HG02884 (cell line): ENCODE results near the gene NAGLU.

Source experiments
- ATAC-seq: cut with Tn5 transposase; IDR thresholded peaks from one replicate; pipeline ENCODE4 v1.9.1; 2021; ENCODE audit warnings: mild to moderate bottlenecking, moderate library complexity; ENCODE audit not compliant: unreplicated experiment

NAGLU gene

DNA sequence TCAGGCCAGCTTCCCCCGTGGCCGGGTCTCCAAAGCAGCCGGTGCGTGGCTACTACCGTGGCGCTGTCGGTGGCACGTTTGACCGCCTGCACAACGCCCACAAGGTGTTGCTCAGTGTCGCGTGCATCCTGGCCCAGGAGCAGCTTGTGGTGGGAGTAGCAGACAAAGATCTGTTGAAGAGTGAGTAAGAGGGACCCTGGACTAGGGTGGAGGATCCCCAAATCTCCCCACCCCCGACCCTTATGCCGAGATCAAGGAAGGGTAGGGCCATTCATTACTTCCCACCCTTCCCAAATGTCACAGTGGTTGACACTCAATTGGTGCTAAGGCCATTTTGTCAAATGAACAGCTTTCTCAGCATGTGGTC lies 27.1 kb downstream of the NAGLU start:
- no peak for ATAC-seq

DNA sequence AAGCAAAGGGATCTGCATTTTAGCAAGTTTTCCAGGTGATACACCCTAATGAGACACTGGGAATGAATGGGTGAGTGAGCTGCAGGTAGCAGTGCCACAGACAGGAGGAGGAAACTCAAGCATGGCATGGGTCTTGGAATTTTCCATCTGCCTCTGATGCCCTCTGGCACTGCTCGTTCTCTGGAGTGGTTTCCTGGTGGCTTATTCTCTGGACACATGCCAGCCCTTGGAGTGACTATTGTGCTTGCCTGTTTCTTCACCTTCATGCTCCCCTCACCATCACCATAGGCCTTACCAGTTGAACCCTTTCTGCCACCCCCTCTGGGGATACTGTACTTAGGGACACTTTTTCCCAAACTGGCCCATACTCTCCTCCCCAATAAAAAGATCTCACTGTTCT lies 27.5 kb downstream of the NAGLU start:
- ATAC-seq: no peak

DNA sequence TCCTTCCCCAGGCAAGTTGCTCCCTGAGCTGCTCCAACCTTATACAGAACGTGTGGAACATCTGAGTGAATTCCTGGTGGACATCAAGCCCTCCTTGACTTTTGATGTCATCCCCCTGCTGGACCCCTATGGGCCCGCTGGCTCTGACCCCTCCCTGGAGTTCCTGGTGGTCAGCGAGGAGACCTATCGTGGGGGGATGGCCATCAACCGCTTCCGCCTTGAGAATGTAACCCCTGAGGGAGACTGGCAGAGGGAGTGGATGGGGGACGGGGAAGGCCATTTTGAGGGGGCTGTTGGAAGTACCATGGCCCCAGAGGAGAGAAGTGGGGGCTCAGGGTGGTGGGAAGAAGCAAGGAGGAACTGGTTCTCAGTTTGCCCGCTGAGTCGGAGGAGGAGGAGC lies 27.9 kb downstream of the NAGLU start:
- ATAC-seq: no peak

DNA sequence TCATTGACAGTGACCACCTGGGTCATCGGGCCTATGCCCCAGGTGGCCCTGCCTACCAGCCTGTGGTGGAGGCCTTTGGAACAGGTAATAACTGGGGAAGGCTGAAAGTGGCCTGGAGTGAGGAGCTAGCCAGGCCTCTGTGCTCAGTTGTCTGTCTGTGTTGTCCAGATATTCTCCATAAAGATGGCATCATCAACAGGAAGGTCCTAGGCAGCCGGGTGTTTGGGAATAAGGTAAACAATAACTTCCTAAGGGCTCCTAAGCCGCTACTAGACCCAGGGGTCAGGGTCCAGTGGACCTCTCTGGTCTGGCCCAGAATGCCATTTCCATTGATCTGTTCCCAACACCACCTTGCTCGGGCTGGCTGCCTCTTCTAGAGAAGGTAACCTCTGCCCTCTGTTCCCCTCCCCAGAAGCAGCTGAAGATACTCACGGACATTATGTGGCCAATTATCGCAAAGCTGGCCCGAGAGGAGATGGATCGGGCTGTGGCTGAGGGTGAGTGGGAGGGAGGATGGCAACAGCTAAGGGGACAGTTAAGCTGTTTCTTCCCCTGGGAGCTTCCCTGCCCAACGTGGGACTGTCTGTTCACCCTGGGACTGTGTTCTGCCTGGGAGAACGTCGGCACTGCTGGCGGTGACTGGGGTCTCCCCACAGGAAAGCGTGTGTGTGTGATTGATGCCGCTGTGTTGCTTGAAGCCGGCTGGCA lies 28.9 kb downstream of the NAGLU start:
- ATAC-seq: no peak

DNA sequence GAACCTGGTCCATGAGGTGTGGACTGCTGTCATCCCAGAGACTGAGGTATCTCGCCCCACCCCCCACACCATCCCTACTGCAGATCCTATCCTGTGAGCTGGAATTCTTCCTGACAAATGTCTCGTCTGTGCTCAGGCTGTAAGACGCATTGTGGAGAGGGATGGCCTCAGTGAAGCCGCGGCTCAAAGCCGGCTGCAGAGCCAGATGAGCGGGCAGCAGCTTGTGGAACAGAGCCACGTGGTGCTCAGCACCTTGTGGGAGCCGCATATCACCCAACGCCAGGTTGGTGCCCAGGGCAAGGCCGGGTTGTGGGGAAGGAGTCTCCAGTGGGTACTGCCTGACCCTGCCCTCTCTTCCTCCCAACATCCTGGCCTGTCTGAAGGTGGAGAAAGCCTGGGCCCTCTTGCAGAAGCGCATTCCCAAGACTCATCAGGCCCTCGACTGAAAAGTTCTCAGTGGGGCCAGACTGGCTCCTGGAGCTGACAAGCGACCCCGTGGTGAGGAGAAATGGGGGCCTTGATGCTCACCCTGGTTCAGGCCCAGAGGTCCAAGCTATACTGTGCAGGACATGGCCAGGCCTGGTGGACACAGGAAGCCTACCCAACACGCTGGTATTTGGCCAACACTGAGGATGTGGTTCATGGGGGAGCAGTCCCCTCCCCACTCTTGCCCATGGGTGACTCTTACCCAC lies 29.6 kb downstream of the NAGLU start:
- ATAC-seq: no peak

DNA sequence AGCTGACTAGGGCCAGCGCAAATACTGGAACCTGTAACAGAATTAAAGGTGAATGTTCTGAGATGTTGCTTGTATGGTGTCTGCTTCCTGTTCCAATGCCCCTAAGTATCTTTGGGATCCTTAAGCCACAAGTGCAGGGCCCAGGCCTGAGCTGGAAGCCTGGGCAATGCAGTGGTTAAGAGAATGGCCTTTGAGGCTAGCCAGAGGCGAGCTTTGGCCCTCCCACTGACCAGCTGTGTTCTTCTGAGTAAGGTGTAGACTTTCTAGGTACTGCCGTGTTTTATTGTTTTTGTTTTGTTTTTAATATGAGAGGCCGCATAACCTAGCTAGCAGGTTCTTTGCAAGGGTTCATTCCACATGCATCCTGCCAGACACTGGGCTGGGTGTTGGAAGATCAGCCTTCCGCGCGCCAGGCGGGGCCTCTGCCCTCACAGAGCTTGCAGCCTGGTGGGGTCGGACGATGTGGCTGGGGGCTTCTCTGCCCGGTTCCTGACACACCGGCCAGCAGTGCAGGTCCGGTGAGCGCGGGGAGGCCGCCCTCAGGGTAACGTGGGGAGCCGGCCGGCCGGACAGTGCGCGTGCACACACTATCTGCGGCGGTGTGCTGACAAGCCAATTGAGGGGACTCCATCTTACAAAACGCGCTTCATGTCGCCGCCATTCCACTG lies 30.3 kb downstream of the NAGLU start:
- ATAC-seq: no peak

DNA sequence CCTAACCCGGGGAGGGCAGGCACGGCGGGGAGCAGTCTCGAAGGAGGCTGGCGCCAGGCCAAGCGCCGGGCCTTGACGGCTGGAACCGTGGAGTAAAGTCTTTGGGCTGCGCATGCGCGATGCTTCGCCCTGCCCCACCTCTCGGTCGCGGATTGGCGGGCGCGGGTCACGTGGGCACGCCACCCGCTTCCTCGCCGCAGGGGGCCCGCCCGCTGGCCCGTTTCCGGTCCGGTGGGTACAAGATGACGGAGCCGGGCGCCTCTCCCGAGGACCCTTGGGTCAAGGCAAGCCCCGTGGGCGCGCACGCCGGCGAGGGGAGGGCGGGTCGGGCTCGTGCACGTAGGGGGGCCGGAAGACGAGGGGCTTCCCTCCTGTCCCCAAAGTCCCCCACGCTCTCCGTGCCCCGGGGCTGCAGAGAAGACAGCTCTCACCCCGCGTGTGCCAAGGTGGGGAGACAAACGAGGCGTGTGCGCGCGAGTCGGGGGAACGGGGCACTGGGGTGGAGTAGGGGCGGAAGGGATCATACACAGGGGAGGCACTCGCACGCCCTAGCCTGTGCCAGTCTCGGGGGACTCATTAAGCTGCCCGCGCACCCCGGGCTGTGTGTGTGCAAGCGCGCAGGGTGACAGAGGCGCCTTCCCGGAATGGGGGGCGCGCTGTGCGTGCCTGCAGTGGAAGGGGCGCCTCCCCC lies 31.0 kb downstream of the NAGLU start, which contains the start of gene MLX:
MLX (plus strand) TSS at position 218 of the 691 bp plus-strand sequence; CDS start at position 243, 25 bp downstream.
- ATAC-seq: peak; percentile 41

DNA sequence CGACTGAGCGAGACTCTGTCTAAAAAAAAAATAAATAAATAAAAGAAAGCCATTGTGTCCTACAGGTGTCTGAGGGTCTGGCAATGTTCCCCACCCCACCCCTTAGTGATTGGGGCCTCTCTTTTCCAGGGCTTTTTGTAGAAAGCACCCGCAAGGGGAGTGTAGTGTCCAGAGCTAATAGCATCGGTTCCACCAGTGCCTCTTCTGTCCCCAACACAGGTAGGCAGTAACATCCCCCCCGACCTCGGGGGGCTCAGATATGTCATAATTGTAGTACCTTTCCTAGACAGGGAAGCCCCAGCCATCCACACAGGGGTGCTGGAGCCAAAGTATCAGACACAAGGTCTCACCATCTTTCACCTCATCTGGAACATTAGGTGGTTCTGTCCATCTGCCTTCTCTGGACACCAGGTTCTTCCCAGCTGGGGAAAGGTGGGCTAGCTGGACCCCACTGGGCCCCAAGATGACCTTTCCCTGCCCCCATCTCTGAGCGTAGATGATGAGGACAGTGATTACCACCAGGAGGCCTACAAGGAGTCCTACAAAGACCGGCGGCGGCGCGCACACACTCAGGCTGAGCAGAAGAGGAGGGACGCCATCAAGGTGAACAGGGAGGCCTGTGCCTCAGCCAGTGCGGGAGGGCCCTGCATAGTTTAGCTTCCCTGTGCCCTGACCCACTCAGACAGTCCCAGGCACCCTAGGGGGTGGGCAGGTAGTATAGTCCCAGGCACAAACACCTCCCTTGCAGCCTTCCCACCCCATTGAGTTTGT lies 32.5 kb downstream of the NAGLU start:
- no peak for ATAC-seq

DNA sequence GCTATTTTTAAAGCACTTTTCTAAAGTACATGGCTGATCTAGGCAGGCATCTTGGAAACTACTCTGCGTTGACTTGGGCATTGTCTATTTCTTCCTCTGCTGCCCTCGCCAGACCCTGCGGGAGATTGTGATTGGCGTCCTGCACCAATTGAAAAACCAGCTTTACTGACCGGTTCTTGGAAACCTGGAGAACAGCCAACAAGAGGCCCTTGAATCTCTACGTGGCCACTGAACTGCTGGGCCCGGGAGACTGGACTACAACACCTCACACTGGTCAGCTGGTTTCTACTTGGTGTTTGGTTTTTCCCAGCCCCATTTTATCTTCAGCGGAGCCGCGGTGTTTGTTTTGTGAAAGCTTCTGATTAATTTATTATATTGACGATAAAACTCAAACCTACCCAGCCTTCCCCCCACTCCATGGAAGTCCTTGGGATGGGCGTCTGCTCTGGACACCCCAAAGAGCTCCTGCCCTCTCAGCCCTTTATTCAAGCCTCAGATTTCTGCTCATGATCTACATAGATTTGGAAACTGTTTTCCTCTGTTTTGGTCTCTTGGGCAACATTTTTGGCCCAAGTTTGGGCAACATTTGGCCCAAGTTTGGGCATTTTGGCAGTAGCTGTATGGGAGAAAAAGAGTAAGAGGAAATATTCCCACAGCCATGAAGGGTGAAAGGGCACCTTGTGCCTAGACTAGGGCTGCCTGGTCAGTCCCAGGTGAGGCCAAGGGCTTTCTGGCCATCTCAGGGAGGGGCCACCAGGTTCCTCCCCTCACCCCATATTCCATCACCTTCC lies 35.6 kb downstream of the NAGLU start:
- no peak for ATAC-seq

DNA sequence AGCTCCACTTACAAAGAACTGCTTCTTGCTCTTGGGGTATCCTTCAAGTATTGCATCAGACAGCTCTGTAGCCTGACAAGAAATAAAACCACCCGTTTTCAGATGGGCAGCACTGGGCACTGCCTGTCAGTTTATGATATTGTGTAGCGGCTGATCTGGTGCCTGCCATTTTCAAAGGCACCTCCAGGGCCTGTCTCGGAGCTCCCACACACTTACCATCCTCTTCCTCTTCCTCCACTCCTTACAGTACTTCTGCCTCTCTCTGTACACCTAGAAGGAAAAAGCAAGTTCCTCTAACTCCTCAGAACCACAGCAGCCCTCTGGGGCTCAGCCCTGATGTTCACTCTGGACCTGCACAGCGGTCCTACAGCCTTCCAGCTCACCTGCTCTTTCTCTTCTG lies 37.1 kb downstream of the NAGLU start:
- ATAC-seq: no peak

DNA sequence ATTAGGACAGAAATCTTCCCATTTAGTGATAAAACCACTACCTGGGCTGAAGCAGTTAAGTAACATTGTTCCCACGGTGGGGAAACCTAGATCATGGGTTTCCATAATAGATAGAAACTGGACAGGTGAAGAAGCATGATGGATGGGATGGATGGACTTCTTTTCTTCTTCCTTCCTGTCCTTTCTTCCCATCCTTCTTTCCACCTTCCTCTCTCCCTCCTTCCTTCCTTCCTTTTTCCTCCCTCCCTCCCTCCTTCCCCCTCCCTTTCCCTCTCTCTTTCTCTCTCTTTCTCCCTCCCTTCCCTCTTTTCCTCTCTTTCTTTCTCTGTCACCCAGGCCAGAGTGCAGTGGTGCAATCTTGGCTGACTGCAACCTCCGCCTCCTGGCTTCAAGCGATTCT lies 38.4 kb downstream of the NAGLU start:
- ATAC-seq: no peak

DNA sequence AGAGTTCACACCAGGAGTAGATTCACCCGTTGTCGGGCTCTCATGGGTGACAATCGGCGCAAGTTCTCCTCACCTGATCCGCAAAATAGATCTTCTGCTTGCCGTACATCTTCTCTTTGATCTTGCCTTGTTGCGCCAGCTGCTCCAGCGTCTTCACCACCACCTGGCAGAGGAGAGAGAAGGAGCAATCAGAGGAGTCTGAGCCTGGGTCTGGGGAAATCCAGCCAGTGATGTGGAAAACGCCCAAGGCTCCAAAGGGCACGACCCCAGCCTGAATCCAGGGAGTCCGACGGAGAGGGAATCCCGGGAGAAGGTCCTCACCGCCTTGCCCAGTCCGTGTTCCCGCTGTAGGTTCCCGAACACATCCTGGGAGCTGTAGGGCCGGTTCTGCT lies 41.1 kb downstream of the NAGLU start:
- ATAC-seq: no peak

DNA sequence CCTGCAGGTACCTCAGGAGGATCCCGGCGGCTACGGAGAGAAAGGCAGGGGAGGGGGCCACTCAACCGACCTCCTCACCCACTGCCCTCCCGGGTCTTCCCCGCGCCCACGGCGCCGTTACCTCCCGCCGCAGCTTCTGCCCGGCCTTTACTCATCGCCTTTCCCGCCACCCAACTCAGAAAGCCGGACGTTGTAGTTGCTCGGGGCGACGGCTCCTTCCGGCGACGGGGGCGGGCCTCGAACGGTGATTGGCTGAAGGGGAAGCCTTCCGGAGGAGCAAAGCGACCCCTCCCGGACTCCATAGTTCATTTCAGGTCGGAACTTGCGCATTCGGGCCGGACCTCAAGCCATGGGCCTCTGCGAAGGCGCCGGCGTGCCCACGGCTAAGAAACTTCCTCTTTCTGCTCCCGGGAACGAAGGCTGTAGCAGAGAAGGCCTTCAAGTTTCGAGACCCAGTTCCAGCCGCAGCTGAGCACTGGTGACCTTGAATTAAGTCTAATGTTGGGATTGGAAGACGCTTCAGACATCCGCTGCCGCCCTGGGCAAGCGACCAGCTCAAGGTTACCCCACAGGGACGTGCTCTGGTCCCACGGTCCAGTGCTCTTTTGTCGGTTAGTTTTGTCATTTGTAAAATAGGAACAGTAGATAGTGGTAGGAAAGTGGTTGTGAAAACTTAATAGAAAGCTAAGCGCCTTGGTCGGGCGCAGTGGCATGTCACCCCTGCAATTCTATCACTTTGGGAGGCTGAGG lies 41.7 kb downstream of the NAGLU start, which contains the start of gene PSMC3IP:
PSMC3IP (minus strand) TSS at position 198 of the 750 bp plus-strand sequence; CDS start at position 155, 43 bp downstream.
- peak; percentile 71 for ATAC-seq

DNA sequence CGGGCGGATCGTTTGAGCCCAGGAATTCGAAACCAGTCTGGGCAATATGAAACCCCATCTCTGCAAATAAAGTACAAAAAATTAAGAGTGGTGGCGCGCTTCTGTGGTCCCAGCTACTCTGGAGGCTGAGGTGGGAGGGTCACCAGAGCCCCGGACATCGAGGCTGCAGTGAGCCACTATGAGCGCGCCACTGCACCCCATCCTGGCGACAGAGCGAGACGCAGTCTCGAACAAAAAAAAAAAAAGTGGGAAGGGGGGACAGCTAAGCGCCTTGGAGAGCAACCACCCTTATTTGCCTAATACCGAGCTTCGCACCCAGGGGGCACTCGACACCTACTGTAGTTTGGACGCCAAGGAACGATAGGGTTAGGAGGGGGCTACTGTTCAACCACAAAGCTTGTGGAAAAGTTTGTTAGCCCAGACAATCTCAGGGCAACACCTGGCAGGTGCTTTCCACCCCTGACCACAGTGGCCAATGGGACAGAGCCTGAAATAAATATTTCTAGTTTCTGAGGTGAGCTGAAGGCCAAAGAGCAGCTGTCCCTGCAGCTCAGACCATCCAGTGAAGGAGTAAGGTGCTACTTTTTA lies 42.3 kb downstream of the NAGLU start:
- no peak for ATAC-seq

DNA sequence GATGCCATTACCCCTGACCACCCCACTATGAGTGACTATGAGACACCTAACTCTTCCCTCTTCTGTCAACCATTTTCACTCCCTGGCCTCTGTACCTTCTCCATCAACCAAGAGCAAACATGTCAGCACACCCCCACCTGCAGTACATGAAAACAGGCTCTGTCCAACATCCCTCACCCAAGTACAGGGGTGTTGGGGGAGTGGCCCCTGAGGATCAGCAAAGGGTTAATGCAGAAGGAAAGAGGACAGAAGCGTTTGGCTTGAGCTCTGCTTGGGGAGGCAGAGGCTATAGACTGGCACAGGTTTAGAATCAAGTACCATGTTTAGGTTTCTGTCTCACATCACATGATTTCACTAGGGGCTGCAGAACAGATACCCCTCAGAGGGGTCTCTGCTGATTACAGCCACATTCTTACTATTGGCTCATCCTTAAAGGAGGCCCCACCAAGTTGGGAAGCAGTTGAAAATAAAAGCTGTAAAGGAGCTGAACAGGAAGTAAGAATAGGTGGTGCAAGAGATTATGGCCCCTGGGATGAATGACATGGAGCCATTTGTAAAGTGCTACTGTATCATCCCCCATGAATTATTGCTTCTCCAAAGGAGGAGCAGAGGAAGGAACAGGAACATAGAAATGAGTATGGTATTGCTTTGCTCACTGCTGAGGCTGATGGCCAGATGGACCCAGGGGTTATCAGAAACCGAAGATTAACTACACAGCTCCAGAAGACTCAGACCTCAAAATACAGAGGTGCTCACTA lies 43.9 kb downstream of the NAGLU start:
- no peak for ATAC-seq

DNA sequence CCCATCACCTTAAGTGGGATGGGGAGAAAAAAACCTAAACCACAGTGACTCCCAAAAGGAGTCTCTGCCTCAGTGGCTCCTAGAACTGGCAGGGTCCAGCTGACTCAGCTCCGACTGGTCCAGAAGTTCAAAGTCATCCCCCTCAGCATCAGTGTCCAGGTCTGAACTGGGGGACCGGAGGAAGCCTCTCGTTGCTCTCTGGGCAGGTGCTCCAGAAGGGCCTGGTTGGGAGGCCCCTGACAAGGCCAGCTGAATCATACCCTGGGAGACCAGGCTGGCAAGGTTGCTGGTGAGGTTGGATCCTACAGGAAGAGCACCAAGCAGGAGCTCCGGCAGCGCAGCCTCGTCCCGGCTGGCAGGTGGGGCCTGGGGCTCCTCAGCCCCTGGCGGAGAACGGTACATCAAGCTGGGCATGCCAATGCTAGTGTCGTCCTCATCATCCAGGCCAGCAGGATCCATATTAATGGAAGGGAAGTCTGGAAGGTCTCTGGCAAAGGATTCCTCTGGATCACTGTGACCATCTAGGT lies 45.8 kb downstream of the NAGLU start:
- no peak for ATAC-seq

DNA sequence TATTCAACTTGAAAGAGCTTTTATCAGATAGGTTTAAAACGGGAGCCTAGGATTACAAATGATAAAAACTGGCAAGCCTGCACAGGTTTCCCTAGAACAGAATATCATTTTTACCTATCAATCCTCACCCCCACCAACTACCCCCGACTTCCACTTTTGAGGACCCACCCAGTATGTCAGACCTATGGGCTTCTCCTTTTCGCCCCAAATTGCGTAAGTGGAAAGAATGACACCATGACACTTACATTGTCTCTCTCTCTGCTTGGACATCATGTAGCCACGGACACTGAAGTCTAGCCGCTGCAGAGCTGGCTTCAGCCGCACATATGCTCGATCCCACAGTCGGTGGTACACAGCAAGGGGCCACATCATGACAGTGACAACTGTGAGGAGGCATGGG lies 48.8 kb downstream of the NAGLU start:
- no peak for ATAC-seq

DNA sequence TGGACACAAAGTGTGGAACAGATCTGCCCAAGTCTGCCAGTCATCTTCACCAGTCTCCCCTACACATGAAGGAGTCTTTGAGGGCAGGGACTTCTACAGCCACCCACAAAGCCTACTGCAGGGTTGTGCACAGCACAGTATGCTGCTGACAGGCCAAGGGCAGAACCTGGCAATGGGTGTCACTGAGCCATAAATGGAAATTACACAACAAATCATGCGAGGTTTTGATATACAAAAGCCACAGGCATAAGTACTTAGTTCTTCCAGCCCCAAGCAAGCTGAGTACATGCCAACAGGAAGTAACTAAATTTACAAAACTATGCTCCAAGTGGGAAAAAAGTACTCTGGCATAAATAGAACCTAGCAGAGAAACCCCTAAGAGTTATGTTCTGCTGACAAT lies 49.3 kb downstream of the NAGLU start:
- no peak for ATAC-seq
